H9 (cell line): ENCODE data around the gene HPRT1. TPM values are rescaled to one million over a fixed set of nuclear protein-coding genes. Genes with fewer than 3 reads are reported as not detected.

Experiments used
- DNase-seq: peaks from one replicate; pipeline ENCODE4 v3.0.0-alpha.2; 2017
- H2AFZ ChIP-seq: one replicate; pipeline ENCODE4 v1.6.1; 2013; ENCODE audit warnings: mild to moderate bottlenecking, low read length, control low read depth, moderate library complexity
- H2AK5ac ChIP-seq: 2 replicates; pipeline ENCODE4 v1.6.1; 2013; ENCODE audit warnings: low read length, control low read depth, mixed read lengths; ENCODE audit not compliant: insufficient read length
- H2BK120ac ChIP-seq: one replicate; pipeline ENCODE4 v1.6.1; 2013; ENCODE audit warnings: low read depth, mild to moderate bottlenecking, low read length, control low read depth, inconsistent platforms; ENCODE audit not compliant: poor library complexity, severe bottlenecking
- H2BK12ac ChIP-seq: 2 replicates; pipeline ENCODE4 v1.6.1; 2013; ENCODE audit warnings: low read length, control low read depth, mixed read lengths, low read depth; ENCODE audit not compliant: insufficient read length
- H2BK15ac ChIP-seq: 2 replicates; pipeline ENCODE4 v1.6.1; 2013; ENCODE audit warnings: low read depth, low read length, control low read depth
- H2BK20ac ChIP-seq: one replicate; pipeline ENCODE4 v1.6.1; 2013; ENCODE audit warnings: low read depth, mild to moderate bottlenecking, low read length, control low read depth, inconsistent platforms; ENCODE audit not compliant: poor library complexity, severe bottlenecking
- H2BK5ac ChIP-seq: 2 replicates; pipeline ENCODE4 v1.6.1; 2013; ENCODE audit warnings: low read length, control low read depth, mixed read lengths; ENCODE audit not compliant: insufficient read length
- H3K14ac ChIP-seq: 2 replicates; pipeline ENCODE4 v1.6.1; 2013; ENCODE audit warnings: low read length, control low read depth; ENCODE audit not compliant: insufficient read depth
- H3K18ac ChIP-seq: 2 replicates; pipeline ENCODE4 v1.6.1; 2013; ENCODE audit warnings: low read depth, mild to moderate bottlenecking, mixed read lengths, low read length, control low read depth; ENCODE audit not compliant: insufficient read length
- H3K23ac ChIP-seq: 2 replicates; pipeline ENCODE4 v1.6.1; 2013; ENCODE audit warnings: low read length, control low read depth, mixed read lengths, low read depth; ENCODE audit not compliant: insufficient read length
- H3K23me2 ChIP-seq: 2 replicates; pipeline ENCODE4 v1.6.1; 2013; ENCODE audit warnings: low read depth, mild to moderate bottlenecking, mixed read lengths, low read length, control low read depth; ENCODE audit not compliant: insufficient read length, poor library complexity, severe bottlenecking
- H3K27ac ChIP-seq: 2 replicates; pipeline ENCODE4 v1.5.1; 2013; ENCODE audit warnings: low read length, control low read depth, mixed read lengths, low read depth; ENCODE audit not compliant: insufficient read length
- H3K27me3 ChIP-seq: 2 replicates; pipeline ENCODE4 v1.6.1; 2013; ENCODE audit warnings: low read length, control low read depth, inconsistent platforms; ENCODE audit not compliant: insufficient read depth
- H3K4ac ChIP-seq: 2 replicates; pipeline ENCODE4 v1.6.1; 2013; ENCODE audit warnings: low read depth, mild to moderate bottlenecking, control low read depth, inconsistent platforms, low read length, moderate library complexity
- H3K4me1 ChIP-seq: 2 replicates; pipeline ENCODE4 v1.6.1; 2013; ENCODE audit warnings: low read length, control low read depth, inconsistent platforms; ENCODE audit not compliant: insufficient read depth
- H3K4me2 ChIP-seq: 2 replicates; pipeline ENCODE4 v1.6.1; 2013; ENCODE audit warnings: low read length, control low read depth, mixed read lengths; ENCODE audit not compliant: insufficient read length, insufficient read depth
- H3K56ac ChIP-seq: 2 replicates; pipeline ENCODE4 v1.6.1; 2013; ENCODE audit warnings: low read depth, mild to moderate bottlenecking, mixed read lengths, low read length, control low read depth; ENCODE audit not compliant: insufficient read length
- H3K79me1 ChIP-seq: 2 replicates; pipeline ENCODE4 v1.6.1; 2013; ENCODE audit warnings: low read depth, mild to moderate bottlenecking, moderate library complexity, low read length, control low read depth, inconsistent platforms; ENCODE audit not compliant: insufficient read depth, poor library complexity, severe bottlenecking
- H3K79me2 ChIP-seq: 2 replicates; pipeline ENCODE4 v1.6.1; 2013; ENCODE audit warnings: low read length, control low read depth, inconsistent platforms; ENCODE audit not compliant: insufficient read depth
- H3K9ac ChIP-seq: 2 replicates; pipeline ENCODE4 v1.6.1; 2013; ENCODE audit warnings: low read length, control low read depth, mixed read lengths; ENCODE audit not compliant: insufficient read length; ENCODE audit errors: extremely low read depth
- H3K9me3 ChIP-seq: one replicate; pipeline ENCODE4 v1.6.1; 2013; ENCODE audit warnings: low read depth, low read length, inconsistent platforms; ENCODE audit not compliant: control insufficient read depth
- H3T11ph ChIP-seq: one replicate; pipeline ENCODE4 v1.6.1; 2013; ENCODE audit warnings: mild to moderate bottlenecking, low read length, control low read depth, inconsistent platforms
- H4K20me1 ChIP-seq: one replicate; pipeline ENCODE4 v1.6.1; 2013; ENCODE audit not compliant: control insufficient read depth, insufficient read length, insufficient read depth
- H4K5ac ChIP-seq: 2 replicates; pipeline ENCODE4 v1.6.1; 2013; ENCODE audit warnings: low read depth, mild to moderate bottlenecking, mixed read lengths, low read length, control low read depth; ENCODE audit not compliant: insufficient read length
- H4K8ac ChIP-seq: replicated peaks from 2 replicates; pipeline ENCODE4 v1.6.1; 2013; ENCODE audit warnings: low read length, control low read depth, mixed read lengths, low read depth; ENCODE audit not compliant: insufficient read length
- H4K91ac ChIP-seq: 2 replicates; pipeline ENCODE4 v1.6.1; 2013; ENCODE audit warnings: low read depth, mild to moderate bottlenecking, moderate library complexity, mixed read lengths, low read length, control low read depth; ENCODE audit not compliant: insufficient read length
- H3K27ac Mint-ChIP-seq, 3 experiments: 2 replicates in 2 of 3; 3 replicates in 1 of 3; pipeline ENCODE4 v1.8.0; 2020 to 2021; ENCODE audit warnings: mixed read lengths in 3 of 3, mild to moderate bottlenecking in 1 of 3, moderate library complexity in 1 of 3
- H3K27me3 Mint-ChIP-seq: 2 replicates; pipeline ENCODE4 v1.8.0; 2021; ENCODE audit warnings: low read depth, mild to moderate bottlenecking, moderate library complexity, mixed read lengths
- H3K36me3 Mint-ChIP-seq, 3 experiments: 2 replicates in 2 of 3; 3 replicates in 1 of 3; pipeline ENCODE4 v1.8.0; 2020 to 2021; ENCODE audit warnings: low read depth in 3 of 3, mixed read lengths in 3 of 3; ENCODE audit not compliant: insufficient read depth in 1 of 3
- H3K4me1 Mint-ChIP-seq, 2 experiments: 2 replicates each; pipeline ENCODE4 v1.8.0; 2020; ENCODE audit warnings: mixed read lengths in 2 of 2
- H3K4me3 Mint-ChIP-seq, 2 experiments: 2 replicates in 1 of 2; 3 replicates in 1 of 2; pipeline ENCODE4 v1.8.0; 2020 to 2021; ENCODE audit warnings: mild to moderate bottlenecking in 2 of 2, mixed read lengths in 2 of 2, moderate library complexity in 1 of 2
- H3K9me3 Mint-ChIP-seq, 2 experiments: 2 replicates in 1 of 2; 3 replicates in 1 of 2; pipeline ENCODE4 v1.8.0; 2020; ENCODE audit warnings: mild to moderate bottlenecking in 2 of 2, mixed read lengths in 2 of 2, moderate library complexity in 1 of 2
- WGBS: extraction: QIAGEN DNeasy Blood & Tissue Kit; methylation state at CpG from one replicate; pipeline ENCODE4 v1.1.7; 2013; ENCODE audit warnings: missing lambda C conversion rate, low lambda C conversion rate, mixed read lengths; ENCODE audit not compliant: insufficient read length; ENCODE audit errors: extremely low coverage; 5-methylcytosine and 5-hydroxymethylcytosine counted together
- total RNA-seq: library from RNA; stranded (reverse); gene quantifications from 2 replicates; pipeline ENCODE4 v1.2.1, GENCODE V29; 2021
- TF ChIP-seq, protein P1 (sequence below): fragments of 200-600 bp; sonication (generic); conservative IDR thresholded peaks from 3 replicates; pipeline ENCODE4 v1.8.0; 2021; ENCODE audit warnings: antibody characterized with exemption, mild to moderate bottlenecking

HPRT1 gene
- total RNA-seq, 1 experiment from 2014 or later = 39.2 TPM

DNA sequence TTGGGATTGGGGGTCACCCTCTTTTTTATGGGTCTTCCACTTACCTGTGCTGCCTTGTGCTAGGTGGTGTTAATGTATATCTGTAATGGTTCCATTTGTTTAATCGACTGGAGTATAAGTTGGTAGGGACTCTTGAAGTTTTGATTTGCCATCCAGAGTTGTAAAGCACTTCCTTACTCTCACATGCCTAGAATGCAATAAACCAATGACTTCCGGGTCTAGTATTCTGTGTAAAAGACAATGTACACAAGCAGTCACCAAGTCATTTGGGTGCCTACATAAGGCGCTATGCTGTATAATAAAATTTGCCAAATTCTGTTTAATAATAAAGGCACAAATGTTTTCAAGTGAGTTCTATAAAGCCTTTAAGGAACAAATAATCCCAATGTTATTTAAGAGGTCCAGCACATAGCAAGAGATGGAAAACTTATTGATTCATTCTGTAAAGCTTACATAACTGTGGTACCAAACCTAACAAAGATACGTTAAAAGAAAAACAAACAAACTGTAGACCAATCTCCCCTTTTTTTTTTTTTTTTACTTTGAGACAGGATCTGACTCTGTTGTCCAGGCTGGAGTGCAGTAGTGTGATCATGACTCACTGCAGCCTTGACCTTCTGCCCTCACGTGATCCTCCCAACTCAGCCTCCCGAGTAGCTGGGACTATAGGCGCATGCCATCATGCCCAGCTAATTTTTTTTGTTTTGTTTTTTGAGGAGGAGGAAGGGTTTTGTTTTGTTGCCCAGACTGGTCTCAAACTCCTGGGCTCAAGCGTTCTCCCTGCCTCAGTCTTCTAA, 41.5 kb upstream of the HPRT1 start:
- Histone ChIP-seq H3K18ac (no peak overlapping the region), H3K79me2 (no peaks in the 10 kb centered on the region), H3K23me2 (no peaks in the 10 kb centered on the region), H2BK5ac (no peak overlapping the region), H3K9ac (no peak overlapping the region), H3T11ph (no peak overlapping the region), H3K79me1 (no peaks in the 10 kb centered on the region), H3K14ac (no peak overlapping the region), H3K27ac (no peak overlapping the region), H2BK120ac (no peak overlapping the region), H2AFZ (no peak overlapping the region), H2BK20ac (no peak overlapping the region), H3K4ac (no peak overlapping the region), H4K91ac (no peak overlapping the region), H4K8ac (no peak overlapping the region), H2BK15ac (no peak overlapping the region), H3K4me1 (no peaks in the 10 kb centered on the region), H2AK5ac (no peak overlapping the region), H2BK12ac (no peak overlapping the region), H3K9me3 (no peaks in the 10 kb centered on the region), H3K56ac (no peak overlapping the region), H3K27me3 (no peaks in the 10 kb centered on the region), H3K4me2 (no peak overlapping the region), H4K5ac (no peak overlapping the region), H3K23ac (no peak overlapping the region), H4K20me1 (no peaks in the 10 kb centered on the region)
- Mint-ChIP-seq H3K9me3 (peaks cover 0 to 35% of the 10 kb centered on the region in 2 experiments; a peak in 2 of 5 replicates), H3K27me3 (no peaks in the 10 kb centered on the region), H3K4me3 (no peak overlapping the region), H3K27ac (no peak overlapping the region), H3K36me3 (peaks cover 26 to 44% (median 32%) of the 10 kb centered on the region in 3 experiments; a peak in 6 of 7 replicates), H3K4me1 (no peaks in the 10 kb centered on the region)
- no CpG with 5 or more reads among the region's 8 CpGs for WGBS
- TF ChIP-seq, protein P1, sequence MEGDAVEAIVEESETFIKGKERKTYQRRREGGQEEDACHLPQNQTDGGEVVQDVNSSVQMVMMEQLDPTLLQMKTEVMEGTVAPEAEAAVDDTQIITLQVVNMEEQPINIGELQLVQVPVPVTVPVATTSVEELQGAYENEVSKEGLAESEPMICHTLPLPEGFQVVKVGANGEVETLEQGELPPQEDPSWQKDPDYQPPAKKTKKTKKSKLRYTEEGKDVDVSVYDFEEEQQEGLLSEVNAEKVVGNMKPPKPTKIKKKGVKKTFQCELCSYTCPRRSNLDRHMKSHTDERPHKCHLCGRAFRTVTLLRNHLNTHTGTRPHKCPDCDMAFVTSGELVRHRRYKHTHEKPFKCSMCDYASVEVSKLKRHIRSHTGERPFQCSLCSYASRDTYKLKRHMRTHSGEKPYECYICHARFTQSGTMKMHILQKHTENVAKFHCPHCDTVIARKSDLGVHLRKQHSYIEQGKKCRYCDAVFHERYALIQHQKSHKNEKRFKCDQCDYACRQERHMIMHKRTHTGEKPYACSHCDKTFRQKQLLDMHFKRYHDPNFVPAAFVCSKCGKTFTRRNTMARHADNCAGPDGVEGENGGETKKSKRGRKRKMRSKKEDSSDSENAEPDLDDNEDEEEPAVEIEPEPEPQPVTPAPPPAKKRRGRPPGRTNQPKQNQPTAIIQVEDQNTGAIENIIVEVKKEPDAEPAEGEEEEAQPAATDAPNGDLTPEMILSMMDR = no peak
- no peak for DNase-seq
